Lower leg skin (tissue), 3 donors: ENCODE measurements around the gene SHROOM2.

Source experiments
- POLR2A ChIP-seq, 2 donors: fragments of 450-650 bp; IDR thresholded peaks; one replicate each; pipeline ENCODE4 v1.6.1; 2016 to 2017; ENCODE audit warnings: antibody characterized with exemption in 2 of 2, mild to moderate bottlenecking in 1 of 2, moderate library complexity in 1 of 2
- TF ChIP-seq, protein P1 (sequence below), 3 donors: fragments of 450-650 bp; IDR thresholded peaks; one replicate each; pipeline ENCODE4 v1.5.1; 2016; ENCODE audit warnings: antibody characterized with exemption in 3 of 3, mild to moderate bottlenecking in 3 of 3, moderate library complexity in 2 of 3

DNA sequence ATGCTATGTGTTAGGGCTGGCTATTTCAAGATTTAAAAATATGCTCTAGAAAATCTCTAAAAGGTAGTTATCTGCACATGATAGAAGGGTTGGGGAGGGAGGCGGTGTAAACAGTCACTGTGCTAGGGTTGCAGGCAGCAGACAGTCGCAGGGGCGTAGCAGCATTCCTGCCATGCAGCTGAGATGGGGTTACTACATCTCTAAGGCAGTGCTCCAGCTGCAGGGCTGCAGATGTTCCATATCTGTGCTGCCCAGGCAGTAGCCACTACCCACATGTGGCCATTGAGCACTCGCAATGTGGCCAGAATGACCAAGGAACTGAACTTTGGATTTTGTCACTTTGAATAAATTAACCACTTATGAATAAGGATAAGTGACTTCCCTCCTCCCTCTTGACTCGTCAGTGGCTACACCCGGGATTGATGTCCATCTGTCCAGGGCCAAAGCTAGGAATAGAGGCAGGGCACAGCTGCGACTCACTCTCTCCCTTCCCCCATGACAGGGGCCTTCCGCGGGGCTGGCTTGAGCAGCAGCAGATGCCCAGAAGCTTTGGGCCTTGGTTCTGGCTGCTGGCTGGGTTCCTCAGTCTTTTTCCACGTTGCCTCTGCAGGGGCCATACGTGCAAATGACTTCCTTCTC is 101.5 kb downstream of the SHROOM2 start:
- TF ChIP-seq POLR2A (IDR thresholded peaks at IDR 0.05): no peak
- TF ChIP-seq, protein P1, sequence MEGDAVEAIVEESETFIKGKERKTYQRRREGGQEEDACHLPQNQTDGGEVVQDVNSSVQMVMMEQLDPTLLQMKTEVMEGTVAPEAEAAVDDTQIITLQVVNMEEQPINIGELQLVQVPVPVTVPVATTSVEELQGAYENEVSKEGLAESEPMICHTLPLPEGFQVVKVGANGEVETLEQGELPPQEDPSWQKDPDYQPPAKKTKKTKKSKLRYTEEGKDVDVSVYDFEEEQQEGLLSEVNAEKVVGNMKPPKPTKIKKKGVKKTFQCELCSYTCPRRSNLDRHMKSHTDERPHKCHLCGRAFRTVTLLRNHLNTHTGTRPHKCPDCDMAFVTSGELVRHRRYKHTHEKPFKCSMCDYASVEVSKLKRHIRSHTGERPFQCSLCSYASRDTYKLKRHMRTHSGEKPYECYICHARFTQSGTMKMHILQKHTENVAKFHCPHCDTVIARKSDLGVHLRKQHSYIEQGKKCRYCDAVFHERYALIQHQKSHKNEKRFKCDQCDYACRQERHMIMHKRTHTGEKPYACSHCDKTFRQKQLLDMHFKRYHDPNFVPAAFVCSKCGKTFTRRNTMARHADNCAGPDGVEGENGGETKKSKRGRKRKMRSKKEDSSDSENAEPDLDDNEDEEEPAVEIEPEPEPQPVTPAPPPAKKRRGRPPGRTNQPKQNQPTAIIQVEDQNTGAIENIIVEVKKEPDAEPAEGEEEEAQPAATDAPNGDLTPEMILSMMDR (IDR thresholded peaks at IDR 0.05): no peak
